CD14-positive monocyte (primary cell): ENCODE data around the gene ACE. TPM values are rescaled to one million over a fixed set of nuclear protein-coding genes. Genes with fewer than 3 reads are reported as not detected.

Experiments
- DNase-seq, 3 donors: peaks; one replicate each; pipeline ENCODE4 v3.0.0-alpha.2; 2011 to 2022
- H2AFZ ChIP-seq: 2 replicates; pipeline ENCODE4 v1.6.0; 2012; ENCODE audit warnings: mild to moderate bottlenecking, low read depth, low read length, inconsistent platforms; ENCODE audit not compliant: insufficient read depth, poor library complexity, severe bottlenecking
- H3K27ac ChIP-seq, 2 donors: 1 replicate in 1 of 2; 2 replicates in 1 of 2; pipeline ENCODE4 v1.5.1; 2012 to 2013; ENCODE audit warnings: low read length in 2 of 2, control low read depth in 1 of 2, inconsistent platforms in 1 of 2, low read depth in 1 of 2, mild to moderate bottlenecking in 1 of 2
- H3K27me3 ChIP-seq, 2 donors: one replicate each; pipeline versions ENCODE4 v1.6.0 to v1.6.1; 2011 to 2013; ENCODE audit warnings: low read length in 2 of 2; ENCODE audit not compliant: control insufficient read depth in 2 of 2, insufficient read depth in 2 of 2
- H3K36me3 ChIP-seq, 2 donors: replicated peaks in 1 of 2; 1 replicate in 1 of 2; 2 replicates in 1 of 2; pipeline versions ENCODE4 v1.5.1 to v1.6.1; 2012 to 2013; ENCODE audit warnings: low read length in 2 of 2, control low read depth in 1 of 2, inconsistent platforms in 1 of 2, mild to moderate bottlenecking in 1 of 2; ENCODE audit not compliant: insufficient read depth in 2 of 2, control insufficient read depth in 1 of 2
- H3K4me1 ChIP-seq, 2 donors: 1 replicate in 1 of 2; 2 replicates in 1 of 2; pipeline versions ENCODE4 v1.5.1 to v1.6.1; 2012 to 2013; ENCODE audit warnings: low read length in 2 of 2, control low read depth in 1 of 2, inconsistent platforms in 1 of 2, mild to moderate bottlenecking in 1 of 2, moderate library complexity in 1 of 2; ENCODE audit not compliant: insufficient read depth in 2 of 2, control insufficient read depth in 1 of 2
- H3K4me2 ChIP-seq: replicated peaks from 2 replicates; pipeline ENCODE3; 2012; ENCODE audit warnings: low read length, moderate library complexity, mild to moderate bottlenecking; ENCODE audit not compliant: poor library complexity, severe bottlenecking; ENCODE audit errors: extremely low read depth
- H3K4me3 ChIP-seq, 3 experiments: fragments of 200-600 bp in 1 of 3; sonication (generic) in 1 of 3; replicated peaks in 1 of 3; 1 replicate in 2 of 3; 2 replicates in 1 of 3; pipeline ENCODE4 v1.5.1; 2011 to 2013; ENCODE audit warnings: low read length in 3 of 3, mild to moderate bottlenecking in 3 of 3, control low read depth in 2 of 3, low read depth in 2 of 3, inconsistent platforms in 1 of 3, moderate library complexity in 1 of 3
- H3K79me2 ChIP-seq: 2 replicates; pipeline ENCODE4 v1.6.0; 2012; ENCODE audit warnings: mild to moderate bottlenecking, control low read depth, inconsistent platforms, low read length, moderate library complexity; ENCODE audit not compliant: insufficient read depth
- H3K9ac ChIP-seq: 2 replicates; pipeline ENCODE4 v1.6.0; 2017; ENCODE audit warnings: low read length, mild to moderate bottlenecking; ENCODE audit not compliant: insufficient read depth, poor library complexity, severe bottlenecking
- H3K9me3 ChIP-seq, 2 donors: replicated peaks in 1 of 2; 1 replicate in 1 of 2; 2 replicates in 1 of 2; pipeline versions ENCODE4 v1.5.1 to v1.6.1; 2012 to 2013; ENCODE audit warnings: low read length in 2 of 2, control low read depth in 1 of 2; ENCODE audit not compliant: control insufficient read depth in 1 of 2, insufficient read depth in 1 of 2
- H4K20me1 ChIP-seq: 2 replicates; pipeline ENCODE4 v1.6.0; 2012; ENCODE audit warnings: mild to moderate bottlenecking, low read length, control low read depth, moderate library complexity; ENCODE audit not compliant: insufficient read depth
- H3K27ac Mint-ChIP-seq, 7 donors: one replicate each; pipeline ENCODE4 v1.8.0; 2020; ENCODE audit warnings: mild to moderate bottlenecking in 7 of 7, mixed read lengths in 7 of 7, moderate library complexity in 6 of 7, inconsistent platforms in 2 of 7
- H3K27me3 Mint-ChIP-seq, 3 donors: one replicate each; pipeline ENCODE4 v1.8.0; 2021 to 2022; ENCODE audit warnings: low read depth in 3 of 3, mild to moderate bottlenecking in 3 of 3, mixed read lengths in 3 of 3, moderate library complexity in 3 of 3, inconsistent platforms in 1 of 3
- H3K36me3 Mint-ChIP-seq, 2 donors: one replicate each; pipeline ENCODE4 v1.8.0; 2020; ENCODE audit warnings: mixed read lengths in 2 of 2, inconsistent platforms in 1 of 2, mild to moderate bottlenecking in 1 of 2
- H3K4me1 Mint-ChIP-seq: one replicate; pipeline ENCODE4 v1.8.0; 2020; ENCODE audit warnings: mild to moderate bottlenecking, mixed read lengths
- H3K4me3 Mint-ChIP-seq, 2 donors: one replicate each; pipeline ENCODE4 v1.8.0; 2020; ENCODE audit warnings: mild to moderate bottlenecking in 2 of 2, mixed read lengths in 2 of 2, moderate library complexity in 1 of 2
- H3K9me3 Mint-ChIP-seq, 7 donors: one replicate each; pipeline ENCODE4 v1.8.0; 2020 to 2022; ENCODE audit warnings: mixed read lengths in 7 of 7, mild to moderate bottlenecking in 6 of 7, moderate library complexity in 6 of 7, inconsistent platforms in 2 of 7
- CTCF ChIP-seq: fragments of 200-600 bp; IDR thresholded peaks from one replicate; pipeline ENCODE4 v1.8.0; 2022; ENCODE audit warnings: antibody characterized with exemption, mild to moderate bottlenecking
- WGBS: methylation state at CpG from one replicate; pipeline ENCODE4 v1.1.5; 2013; ENCODE audit warnings: missing lambda C conversion rate; ENCODE audit not compliant: insufficient coverage; 5-methylcytosine and 5-hydroxymethylcytosine counted together
- intact Hi-C, 2 donors: fragments of 100-400 bp; cut with micrococcal nuclease; formaldehyde crosslinking; loops; one replicate each; pipeline versions ENCODE4 v1.15.0 to v1.15.1; 2023
- polyA plus RNA-seq, 3 donors: library from polyadenylated mRNA; depleted of rRNA in 1 of 3; unstranded in 2 of 3; stranded (reverse) in 1 of 3; fragments of 300-500 nt in 2 of 3; fragments of >200 nt in 1 of 3; fragmentation: Illumina TruSeq in 2 of 3; gene quantifications; 1 replicate in 2 of 3; 2 replicates in 1 of 3; pipeline ENCODE4 v1.2.3, GENCODE V29; 2012 to 2021

Gene ACE
- polyA plus RNA-seq, 3 donors, result 0.55 TPM; not detected in 2

- Mint-ChIP-seq H3K4me3 (peak within 1 kb of the TSS; percentile 72 to 82), H3K36me3 (peaks cover 3% of the 10 kb centered on the region in 2 donors), H3K4me1 (peaks cover 30% of the 10 kb centered on the region), H3K9me3 (no peaks in the 10 kb centered on the region), H3K27ac (peak within 1 kb of the TSS; percentile 5 to 78 (median 66)), H3K27me3 (peaks cover 12 to 30% (median 23%) of the 10 kb centered on the region in 3 donors)
- Histone ChIP-seq H2AFZ (peak within 1 kb of the TSS; percentile 88), H3K27me3 (no peaks in the 10 kb centered on the region), H3K4me2 (peak within 1 kb of the TSS; percentile 76), H3K9me3 (no peaks in the 10 kb centered on the region), H4K20me1 (no peaks in the 10 kb centered on the region), H3K4me3 (peak within 1 kb of the TSS; percentile 49 to 75 (median 58)), H3K27ac (peak within 1 kb of the TSS; percentile 52 to 88), H3K4me1 (peaks cover 22 to 38% of the 10 kb centered on the region in 2 donors), H3K36me3 (no peaks in the 10 kb centered on the region), H3K79me2 (no peaks in the 10 kb centered on the region), H3K9ac (peak within 1 kb of the TSS; percentile 81)
- DNase-seq, result peak; percentile 67 to 87 (median 75)
- intact Hi-C loops, result loop anchor here in 1 of 2 donors (10.0 kb wide), 1 partner anchor 99 kb away; no protein-coding TSS in a partner anchor
- peak; percentile 79 for TF ChIP-seq CTCF
- WGBS, result under 1% methylated on average over 81 of the region's 99 CpGs
These were observed 30.7 kb upstream of the ACE start, which contains the start of gene CYB561 for GRCh38 chr17:63445954-63446752. Gene CYB561, minus strand, starts transcription at chr17:63446306. Its CDS starts 8,759 bp downstream, at chr17:63437547.

GRCh38 chr17:63446753-63447470 is 29.9 kb upstream of the ACE start:
- peaks cover 22 to 38% of the 10 kb centered on the region in 2 donors for H3K4me1 ChIP-seq
- intact Hi-C loops, result loop anchor here in 1 of 2 donors (10.0 kb wide), 1 partner anchor 98 kb away; no protein-coding TSS in a partner anchor
- H3K9ac ChIP-seq, result peak overlapping the region; percentile 81
- H3K4me2 ChIP-seq, result peak overlapping the region; percentile 76
- WGBS, result 3% methylated on average over 38 of the region's 44 CpGs
- Mint-ChIP-seq H3K36me3 (peaks cover 3% of the 10 kb centered on the region in 2 donors), H3K4me3 (peak overlapping the region; percentile 72 to 82), H3K27ac (peak overlapping the region in 6 of 7 donors; percentile 42 to 75 (median 70)), H3K4me1 (peaks cover 30% of the 10 kb centered on the region), H3K27me3 (peaks cover 12 to 32% (median 25%) of the 10 kb centered on the region in 3 donors), H3K9me3 (no peaks in the 10 kb centered on the region)
- H3K4me3 ChIP-seq, result peak overlapping the region; percentile 43 to 75 (median 58)
- H3K79me2 ChIP-seq, result no peaks in the 10 kb centered on the region
- no peak for TF ChIP-seq CTCF
- no peaks in the 10 kb centered on the region for H4K20me1 ChIP-seq
- H3K9me3 ChIP-seq, result no peaks in the 10 kb centered on the region
- DNase-seq, result peak; percentile 41 to 75 (median 45)
- H3K27ac ChIP-seq, result peak overlapping the region; percentile 52 to 88
- peak overlapping the region; percentile 88 for H2AFZ ChIP-seq
- H3K27me3 ChIP-seq, result no peaks in the 10 kb centered on the region
- H3K36me3 ChIP-seq, result no peaks in the 10 kb centered on the region
